GM15510 (cell line): ENCODE data around the gene ZNF619.

Experiments used
- POLR2A ChIP-seq: IDR thresholded peaks from 3 replicates; pipeline ENCODE4 v1.6.1; 2011; ENCODE audit warnings: borderline replicate concordance; ENCODE audit not compliant: insufficient read length; ENCODE audit errors: extremely low read depth

The ZNF619 gene

DNA sequence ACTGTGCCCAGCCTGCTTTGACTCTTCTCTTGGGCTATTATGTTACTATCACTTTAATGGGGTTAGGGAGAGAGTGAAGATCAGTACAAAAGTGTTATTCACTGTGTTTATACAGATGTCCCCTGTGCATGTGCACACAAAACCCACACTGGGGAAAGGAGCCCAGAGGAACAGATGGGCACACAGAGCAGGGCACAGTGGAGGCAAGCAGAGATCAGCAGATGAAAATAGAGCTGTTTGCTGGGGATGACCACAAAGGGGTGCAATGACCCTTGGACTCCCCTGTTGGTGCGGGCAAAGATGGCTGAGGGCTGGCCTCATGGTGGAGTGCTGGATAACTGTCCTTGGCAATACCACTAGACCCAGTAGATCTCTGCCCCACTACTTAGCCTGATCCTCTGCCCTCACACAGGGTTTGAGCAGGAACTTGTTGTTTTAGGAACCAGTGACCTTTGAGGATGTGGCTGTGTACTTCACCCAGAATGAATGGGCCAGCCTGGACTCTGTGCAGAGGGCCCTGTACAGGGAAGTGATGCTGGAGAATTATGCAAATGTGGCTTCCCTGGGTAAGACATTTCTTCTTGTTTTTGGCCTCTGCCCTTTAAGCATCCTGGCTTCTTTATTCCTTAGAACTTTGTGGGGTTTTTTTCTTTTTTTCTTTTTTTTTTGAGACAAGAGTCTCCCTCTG is 34.3 kb downstream of the ZNF619 start:
- TF ChIP-seq POLR2A: no peak

DNA sequence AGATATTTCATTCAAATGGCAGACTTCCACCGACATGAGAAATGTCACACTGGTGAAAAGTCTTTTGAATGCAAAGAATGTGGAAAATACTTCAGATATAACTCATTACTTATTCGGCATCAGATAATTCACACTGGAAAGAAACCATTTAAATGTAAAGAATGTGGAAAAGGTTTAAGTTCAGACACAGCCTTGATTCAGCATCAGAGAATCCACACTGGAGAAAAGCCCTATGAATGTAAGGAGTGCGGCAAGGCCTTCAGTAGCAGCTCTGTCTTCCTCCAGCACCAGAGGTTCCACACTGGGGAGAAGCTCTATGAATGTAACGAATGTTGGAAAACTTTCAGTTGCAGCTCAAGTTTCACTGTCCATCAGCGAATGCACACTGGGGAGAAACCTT is 39.3 kb downstream of the ZNF619 start:
- no peak for TF ChIP-seq POLR2A

GRCh38 chr3:40518067-40518466 is 41.1 kb downstream of the ZNF619 start:
- TF ChIP-seq POLR2A: no peak

DNA sequence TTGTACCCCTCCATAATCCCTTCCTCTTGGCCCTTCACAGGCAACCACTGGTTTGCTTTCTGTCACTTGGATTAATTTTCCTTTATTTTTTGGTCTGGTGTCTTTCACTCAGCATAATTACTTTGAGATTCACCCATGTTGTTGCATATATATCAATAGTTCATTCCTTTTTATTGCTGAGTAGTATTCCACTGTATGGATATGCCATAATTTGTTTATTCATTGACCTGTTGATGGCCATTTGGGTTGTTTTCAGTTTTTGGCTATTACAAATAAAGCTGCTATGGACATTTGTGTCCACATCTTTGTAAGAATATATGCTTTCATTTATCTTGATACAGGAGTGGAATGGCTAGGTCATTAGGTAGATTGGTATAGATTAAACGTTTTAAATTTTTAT is 41.9 kb downstream of the ZNF619 start:
- TF ChIP-seq POLR2A: no peak

DNA sequence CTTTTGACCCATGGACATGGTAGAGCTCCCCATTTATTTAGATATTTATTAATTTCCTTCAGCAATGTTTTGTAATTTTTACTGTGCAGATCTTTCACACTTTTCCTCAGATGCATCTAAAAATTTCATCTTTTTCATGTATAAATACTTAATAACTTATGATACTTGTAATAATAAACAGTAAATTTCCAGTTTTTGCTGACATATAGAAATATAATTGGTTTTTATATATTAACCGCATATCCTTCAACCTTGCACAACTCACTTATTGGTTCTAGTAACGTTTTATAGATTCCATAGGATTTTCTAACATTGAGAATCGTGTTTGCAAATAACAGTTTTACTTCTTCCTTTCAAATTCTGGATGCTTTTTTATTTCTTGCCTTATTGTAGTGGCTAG is 44.3 kb downstream of the ZNF619 start:
- no peak for TF ChIP-seq POLR2A

DNA sequence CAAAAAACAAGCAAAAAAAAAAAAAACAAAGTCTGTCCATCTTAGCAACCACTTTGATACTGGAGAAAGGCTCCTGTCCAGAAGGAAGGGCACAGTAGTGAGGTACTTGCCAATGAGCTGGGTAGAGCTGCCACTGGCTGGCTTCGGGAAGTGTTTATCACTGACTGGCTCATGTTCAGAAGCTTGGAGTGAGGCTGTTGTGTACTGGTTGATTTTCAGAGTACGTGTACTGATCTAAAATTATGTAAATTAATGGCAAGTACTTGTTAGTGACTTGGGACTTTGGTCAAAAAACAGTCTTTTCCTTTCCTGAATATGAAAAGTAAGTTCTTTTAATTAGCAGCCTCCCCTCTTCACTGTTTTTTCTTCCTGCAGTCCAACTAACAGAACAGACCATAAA is 46.9 kb downstream of the ZNF619 start:
- no peak for TF ChIP-seq POLR2A

DNA sequence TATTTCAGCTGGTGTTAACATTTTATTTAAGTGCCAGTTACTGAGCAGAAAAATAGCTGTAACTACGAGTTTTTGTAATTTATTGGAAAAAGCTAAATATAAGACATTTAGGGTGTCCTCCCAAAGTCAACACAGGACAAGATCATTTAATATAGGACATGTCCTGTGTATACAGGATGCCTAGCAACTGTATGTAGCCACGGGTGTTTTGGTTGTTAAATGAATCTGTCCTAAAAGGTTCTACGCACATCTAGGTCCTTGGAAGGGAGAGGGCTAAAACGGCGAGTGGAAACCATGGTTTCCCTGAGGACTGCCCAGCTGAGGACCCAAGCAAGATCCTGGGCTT is 47.3 kb downstream of the ZNF619 start:
- no peak for TF ChIP-seq POLR2A

- TF ChIP-seq POLR2A: peak; percentile 96
Observed at GRCh38 chr3:40524568-40525285, 47.8 kb downstream of the ZNF619 start, which contains the start of gene ZNF621. Gene ZNF621, plus strand, starts transcription at chr3:40524960. Its CDS starts 881 bp downstream, at chr3:40525841.

GRCh38 chr3:40528426-40528825 is 51.5 kb downstream of the ZNF619 start:
- no peak for TF ChIP-seq POLR2A

GRCh38 chr3:40532252-40532651 is 55.3 kb downstream of the ZNF619 start:
- no peak for TF ChIP-seq POLR2A

DNA sequence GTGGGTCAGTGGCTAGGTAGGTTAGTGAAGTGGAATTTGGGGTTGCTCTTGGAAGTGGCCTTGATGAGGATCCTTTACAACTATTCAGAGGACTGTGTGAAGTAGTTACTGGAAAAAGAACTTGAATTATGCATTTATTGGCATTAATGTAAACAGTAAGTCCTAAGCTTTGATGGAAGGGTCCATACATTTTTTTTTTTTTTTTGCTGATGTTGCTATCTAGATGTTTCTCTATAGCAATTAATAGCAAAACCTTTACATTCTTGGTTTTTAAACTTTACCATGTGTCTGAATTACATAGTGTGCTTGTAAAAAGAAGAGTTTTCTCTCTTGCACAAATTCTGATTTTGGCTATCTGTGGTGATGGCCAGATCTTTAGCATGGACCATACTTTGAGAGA is 57.4 kb downstream of the ZNF619 start:
- no peak for TF ChIP-seq POLR2A
